Left renal cortex interstitium (tissue), 4 donors: ENCODE data around the gene TMEM183A. TPM values are rescaled to one million over a fixed set of nuclear protein-coding genes. Genes with fewer than 3 reads are reported as not detected.
A peak's percentile ranks its signal among the peaks of the same experiment; 100 is the strongest.

Experiments
- DNase-seq, 4 donors: peaks; one replicate each; pipeline ENCODE4 v3.0.0-alpha.2; 2013; ENCODE audit warnings: low read depth in 4 of 4, low spot score in 2 of 4, missing footprints in 1 of 4
- polyA plus RNA-seq, 4 donors: library from polyadenylated mRNA; unstranded; fragments of 120-200 nt; gene quantifications; one replicate each; pipeline ENCODE4 v1.2.1, GENCODE V29; 2013; ENCODE audit not compliant: insufficient read length in 4 of 4

Gene TMEM183A, protein sequence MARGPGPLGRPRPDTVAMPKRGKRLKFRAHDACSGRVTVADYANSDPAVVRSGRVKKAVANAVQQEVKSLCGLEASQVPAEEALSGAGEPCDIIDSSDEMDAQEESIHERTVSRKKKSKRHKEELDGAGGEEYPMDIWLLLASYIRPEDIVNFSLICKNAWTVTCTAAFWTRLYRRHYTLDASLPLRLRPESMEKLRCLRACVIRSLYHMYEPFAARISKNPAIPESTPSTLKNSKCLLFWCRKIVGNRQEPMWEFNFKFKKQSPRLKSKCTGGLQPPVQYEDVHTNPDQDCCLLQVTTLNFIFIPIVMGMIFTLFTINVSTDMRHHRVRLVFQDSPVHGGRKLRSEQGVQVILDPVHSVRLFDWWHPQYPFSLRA
- polyA plus RNA-seq: 10 to 100 TPM; 68.3 to 82.8 (median 74.7) TPM

DNA sequence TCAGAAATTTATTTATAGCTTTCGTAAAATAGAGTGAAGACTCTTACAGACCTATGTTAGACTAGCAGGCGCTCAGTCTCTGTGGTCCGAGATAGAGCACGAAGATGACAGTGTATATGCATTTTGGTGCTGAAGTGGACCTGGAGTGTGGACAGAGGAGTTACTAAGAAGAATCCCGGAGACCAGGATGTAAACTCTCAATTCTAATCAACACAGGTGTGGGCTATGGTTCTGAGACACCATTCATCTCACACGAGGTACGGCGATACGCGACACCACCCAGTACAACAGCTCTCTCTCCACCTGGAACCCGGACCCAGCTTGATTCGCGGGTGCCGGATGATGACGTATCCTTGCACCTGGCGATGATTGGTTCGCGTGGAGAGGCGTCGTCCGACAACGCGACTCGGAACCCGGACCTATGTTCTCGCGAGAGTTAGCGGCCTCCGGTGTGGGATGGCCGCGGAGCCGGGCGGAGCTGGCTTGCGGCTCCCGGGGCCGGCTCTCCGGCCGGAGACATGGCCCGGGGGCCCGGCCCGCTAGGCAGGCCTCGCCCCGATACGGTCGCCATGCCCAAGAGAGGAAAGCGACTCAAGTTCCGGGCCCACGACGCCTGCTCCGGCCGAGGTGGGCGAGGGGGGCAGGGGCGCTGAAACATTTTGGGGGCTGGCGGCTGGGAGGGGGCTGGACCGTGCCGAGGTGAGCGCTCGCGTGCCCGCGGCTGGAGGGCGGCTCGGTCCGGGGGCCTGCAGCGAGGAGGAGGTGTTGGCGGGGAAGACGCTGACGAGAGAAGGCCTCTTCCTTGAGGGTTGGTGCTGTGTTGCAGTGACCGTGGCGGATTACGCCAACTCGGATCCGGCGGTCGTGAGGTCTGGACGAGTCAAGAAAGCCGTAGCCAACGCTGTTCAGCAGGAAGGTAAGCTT, at the start of gene TMEM183A:
TMEM183A (plus strand) TSS at position 427 of the 924 bp plus-strand sequence; CDS start at position 519, 92 bp downstream.
- peak; percentile 92 to 97 (median 94) for DNase-seq

DNA sequence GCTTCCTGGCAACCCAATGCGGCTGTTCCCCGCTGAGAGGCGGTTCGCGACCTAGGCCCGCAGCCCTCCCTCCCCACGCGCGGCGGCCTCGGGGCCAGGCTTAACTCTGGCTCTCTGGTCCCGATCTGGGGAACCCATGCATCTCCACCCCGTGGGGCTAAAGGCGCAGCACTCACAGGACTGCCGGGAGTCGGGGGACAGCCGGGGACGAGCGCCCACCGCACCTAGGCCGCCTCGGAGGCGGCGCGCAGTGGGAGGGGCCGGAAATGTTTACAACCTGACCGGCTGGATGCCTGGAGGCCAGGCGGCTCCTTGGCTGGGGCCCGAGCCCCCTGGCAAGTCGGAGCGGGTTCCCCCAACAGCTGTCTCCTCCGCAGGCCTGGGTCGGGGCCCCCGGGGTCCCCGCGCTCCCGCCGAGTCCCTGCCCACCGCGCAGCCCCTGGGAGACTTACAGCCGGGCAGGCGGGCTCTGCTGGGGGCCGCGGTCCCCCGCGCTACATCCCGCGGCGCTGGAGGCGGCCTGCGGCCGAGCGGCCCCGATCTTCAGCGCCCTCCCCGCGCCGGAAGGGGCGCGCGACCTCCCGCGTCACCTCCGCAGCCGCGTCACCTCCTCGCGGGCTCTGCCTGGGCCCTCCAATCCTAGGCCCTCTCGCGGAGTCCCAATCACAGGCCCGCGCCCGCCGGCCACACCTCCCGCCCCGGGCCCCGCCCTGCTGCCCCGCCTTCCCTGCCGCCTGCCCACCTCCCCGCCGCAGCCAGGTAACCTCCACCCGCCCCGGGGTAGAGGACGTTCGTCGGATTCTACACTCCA, 49.2 kb upstream of the TMEM183A start, which contains the start of gene ADIPOR1:
ADIPOR1 (minus strand) TSS at position 580 of the 811 bp plus-strand sequence. CDS start 7,242 bp downstream, outside the sequence.
- DNase-seq: peak in 3 of 4 donors; percentile 64 to 70 (median 68)

DNA sequence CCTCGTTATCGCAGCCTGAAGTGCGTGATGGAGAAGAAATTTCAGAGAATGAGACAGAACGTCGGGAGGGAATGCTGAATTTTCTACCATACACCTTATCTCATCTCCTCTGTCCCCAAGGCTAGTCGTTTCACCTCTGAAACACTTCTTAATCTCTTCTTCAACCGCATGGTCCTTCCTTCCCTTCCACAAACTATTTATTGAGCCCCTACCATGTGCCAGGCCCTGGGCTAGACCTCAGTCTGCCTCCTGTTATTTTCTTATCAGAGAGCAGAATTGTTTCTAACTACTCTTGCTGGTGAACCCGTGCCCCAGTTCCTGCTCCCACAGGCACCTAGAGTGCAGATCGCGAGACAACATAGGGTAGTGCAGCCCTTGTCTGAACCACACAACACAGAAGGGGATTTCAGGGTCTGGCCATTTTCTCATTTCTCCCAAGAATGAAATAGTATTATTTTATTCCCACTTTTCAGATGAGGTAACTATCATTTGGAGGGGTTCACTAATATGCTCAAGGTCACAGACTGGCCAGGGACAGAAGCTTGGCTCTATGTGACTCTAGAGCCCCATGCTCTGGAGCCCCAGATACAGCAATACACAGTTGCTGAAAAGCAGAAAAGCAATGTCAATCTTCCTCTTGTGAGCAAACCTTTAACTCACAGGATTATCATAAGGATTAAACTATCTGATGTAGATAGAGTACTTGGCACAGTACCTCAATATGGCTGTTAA, 48.5 kb upstream of the TMEM183A start:
- DNase-seq: no peak

DNA sequence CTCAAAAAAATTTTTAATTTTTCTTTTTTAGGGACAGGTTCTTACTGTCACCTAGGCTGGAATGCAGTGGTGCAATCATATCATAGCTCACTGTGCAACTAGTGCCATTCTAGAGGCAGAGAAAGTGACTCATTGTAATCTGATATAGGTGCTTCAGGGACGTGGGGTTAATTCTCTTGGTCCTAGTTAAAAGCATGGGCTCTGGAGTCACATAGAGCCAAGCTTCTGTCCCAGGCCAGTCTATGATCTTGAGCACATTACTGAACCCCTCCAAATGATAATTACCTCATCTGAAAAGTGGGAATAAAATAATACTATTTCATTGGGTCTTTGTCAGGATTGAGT, 47.9 kb upstream of the TMEM183A start:
- no peak for DNase-seq

DNA sequence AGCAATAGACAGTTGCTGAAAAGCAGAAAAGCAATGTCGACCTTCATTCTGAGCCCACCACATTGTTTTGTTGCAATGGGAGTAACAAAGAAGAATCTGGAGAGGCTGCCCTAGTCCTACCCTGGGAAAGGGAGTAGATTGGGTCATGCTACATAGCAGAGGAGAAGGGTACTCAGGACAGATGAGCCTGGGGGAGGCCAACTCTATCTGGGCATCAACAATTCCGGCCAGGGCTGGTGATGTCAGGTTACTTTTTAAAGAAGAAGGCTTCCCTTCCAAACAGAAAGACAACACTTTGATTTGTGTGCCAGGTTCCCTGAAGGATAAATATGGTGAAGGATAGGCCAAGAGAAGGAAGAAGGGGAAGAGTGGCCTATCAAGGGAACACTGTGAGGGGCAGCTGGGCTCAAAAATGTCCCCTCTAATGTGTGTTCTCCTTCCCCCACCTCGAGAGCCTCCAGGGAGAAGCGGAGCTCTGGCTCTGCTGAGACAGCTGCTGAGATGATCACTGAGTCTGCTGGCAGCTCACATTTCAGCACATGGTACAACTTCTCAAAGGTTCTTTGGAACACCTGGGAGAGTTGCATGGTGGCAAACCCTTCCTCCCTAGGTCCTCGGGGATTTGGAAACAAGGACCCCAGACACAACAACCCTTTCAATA, 45.8 kb upstream of the TMEM183A start:
- DNase-seq: no peak

DNA sequence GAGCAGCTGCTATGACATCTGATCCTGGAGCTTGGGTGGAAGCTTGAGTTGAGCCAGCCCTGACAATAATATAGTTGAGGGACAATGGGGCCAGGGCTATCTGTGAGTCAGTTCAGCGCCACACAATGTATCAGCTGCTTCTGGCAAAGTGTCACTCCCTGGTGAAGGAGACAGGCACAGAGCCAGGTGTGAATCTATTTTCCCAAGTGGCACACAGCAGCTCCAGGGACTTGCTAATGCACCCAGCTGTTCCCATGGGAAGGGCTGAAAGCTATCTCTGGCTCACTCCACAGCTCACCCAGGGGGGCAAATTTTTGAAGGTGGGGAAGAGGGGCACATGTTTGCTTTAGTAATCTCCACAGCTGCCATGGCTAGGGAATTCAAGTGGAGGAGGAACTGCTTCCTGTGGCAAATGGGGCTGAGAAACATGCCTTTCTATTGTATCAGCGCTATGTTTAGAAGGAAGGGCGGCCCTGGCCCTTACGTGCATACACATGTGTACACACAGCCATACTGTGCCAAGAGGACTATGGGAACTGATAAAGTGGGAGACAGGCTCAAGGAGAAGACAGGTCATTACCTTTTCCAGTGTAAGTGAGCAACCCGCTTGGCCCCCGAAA, 42.3 kb upstream of the TMEM183A start:
- DNase-seq: no peak

DNA sequence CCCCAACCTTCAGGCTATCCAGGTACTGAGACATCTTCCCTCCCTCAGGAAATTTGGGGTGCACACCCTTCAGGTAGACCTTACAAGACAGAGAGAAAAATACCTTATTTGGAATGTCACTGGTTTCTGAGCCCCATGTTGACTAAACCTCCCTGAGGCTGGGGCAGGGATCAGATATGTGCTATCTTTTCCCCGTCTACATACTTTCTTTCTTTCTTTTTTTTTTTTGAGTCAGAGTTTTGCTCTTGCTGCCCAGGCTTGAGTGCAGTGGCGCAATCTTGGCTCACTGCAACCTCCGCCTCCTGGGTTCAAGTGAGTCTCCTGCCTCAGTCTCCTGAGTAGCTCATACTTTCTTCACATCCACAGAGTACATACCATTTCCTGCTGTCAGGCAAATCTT, 41.8 kb upstream of the TMEM183A start:
- DNase-seq: no peak

DNA sequence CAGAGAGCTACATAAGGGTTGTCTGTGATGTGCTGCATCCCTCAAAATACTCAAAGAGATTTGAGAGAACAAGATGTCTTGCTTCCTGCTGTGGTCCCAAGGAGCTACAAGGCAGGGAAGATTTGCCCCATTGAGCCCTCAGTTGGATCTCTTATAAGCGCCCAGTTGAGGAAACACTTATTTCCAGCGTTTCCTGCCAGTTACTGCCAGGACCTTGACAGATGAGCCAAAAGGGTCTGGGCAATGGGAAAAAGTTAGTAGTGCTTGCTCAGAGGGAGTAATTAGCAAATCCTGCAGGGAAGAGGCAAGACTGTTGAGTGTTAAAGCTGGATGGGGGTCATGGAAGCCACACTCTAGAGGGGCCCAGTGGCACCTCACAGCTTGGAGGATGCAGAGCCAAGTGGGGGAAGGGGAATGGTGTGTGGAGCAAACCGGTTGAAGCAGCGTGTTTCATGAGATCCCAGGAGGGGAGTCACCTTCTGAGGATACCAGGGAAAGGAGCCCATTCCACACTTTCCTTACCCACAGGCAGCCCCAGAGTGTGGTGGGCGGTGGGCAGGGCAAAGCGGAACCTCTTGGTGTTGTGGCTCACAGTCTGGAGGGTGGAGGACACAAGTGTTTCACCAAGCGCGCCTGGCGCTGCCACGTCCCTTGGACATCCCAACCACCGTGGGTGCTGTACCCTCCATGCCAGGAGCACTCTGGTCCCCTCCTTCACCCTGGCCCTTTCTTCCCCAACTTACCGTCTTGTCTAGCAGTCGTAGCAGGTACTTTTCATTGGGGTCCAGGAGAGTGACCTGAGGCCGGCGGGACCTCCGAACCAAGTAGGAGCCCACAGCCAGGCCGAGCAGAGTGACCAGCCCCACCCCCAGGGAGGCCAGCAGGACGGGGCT, 40.9 kb upstream of the TMEM183A start:
- no peak for DNase-seq

DNA sequence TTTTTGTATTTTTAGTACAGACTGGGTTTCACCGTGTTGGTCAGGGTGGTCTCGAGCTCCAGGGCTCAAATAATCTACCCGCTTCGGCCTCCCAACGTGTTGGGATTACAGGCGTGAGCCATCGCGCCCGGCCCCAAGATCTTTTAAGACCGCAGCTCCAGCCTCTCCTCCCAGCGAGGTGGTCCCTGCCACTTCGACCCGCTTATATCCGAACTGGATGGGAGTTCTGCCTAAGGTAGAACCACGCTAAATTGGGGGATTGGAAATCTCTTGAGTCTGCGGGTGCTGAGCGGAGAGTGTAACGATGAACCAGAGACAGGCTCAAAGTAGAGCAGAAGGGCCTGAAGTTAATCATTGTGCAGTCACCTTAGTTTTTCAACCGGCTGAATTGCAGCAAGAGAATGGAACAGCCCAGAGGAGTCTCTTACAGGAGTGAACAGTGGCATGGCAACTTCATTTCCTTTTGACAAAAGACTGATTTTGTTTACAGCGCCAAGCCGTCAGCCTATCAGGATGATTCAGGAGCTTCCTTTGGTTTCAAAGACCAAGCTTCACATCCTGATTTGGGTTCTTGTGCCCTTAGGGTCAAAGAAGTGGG, 39.4 kb upstream of the TMEM183A start:
- no peak for DNase-seq

DNA sequence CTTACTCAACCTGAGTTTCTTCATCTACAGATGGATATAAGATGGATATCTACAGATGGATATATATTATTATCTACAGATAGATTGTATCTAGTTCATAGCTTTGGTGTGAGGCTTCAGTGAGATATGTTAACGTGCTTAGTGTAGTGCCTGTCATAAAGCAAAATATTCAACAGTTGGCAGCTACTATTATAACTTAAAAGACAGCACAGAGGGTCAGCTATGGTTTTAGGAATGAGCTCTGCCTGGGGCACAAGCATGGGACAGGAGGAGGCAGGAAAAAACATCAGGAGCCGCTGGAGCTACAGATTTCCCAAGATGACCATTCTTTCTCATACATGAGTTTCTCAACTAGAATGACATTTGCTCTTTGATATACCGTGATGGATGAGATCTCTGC, 38.8 kb upstream of the TMEM183A start:
- DNase-seq: no peak

DNA sequence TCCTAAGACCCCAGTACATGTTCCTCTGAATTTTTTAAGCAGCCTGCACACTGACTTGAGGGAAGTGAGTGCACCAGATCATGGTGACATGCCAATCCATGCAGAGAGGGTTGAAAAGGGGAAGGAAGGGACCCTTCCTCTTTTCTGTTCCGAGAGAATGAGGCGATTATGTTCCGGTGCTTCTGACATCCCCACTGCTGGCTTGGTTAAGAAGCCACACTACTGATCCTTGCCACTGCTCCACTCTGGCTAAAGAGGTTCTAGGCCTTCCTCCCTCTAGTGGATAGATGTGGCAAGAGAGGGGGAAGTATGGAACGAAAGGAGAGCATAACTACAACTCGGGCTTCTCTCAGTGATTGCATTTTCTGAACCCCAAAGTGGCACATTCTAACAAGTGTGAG, 38.3 kb upstream of the TMEM183A start:
- no peak for DNase-seq

DNA sequence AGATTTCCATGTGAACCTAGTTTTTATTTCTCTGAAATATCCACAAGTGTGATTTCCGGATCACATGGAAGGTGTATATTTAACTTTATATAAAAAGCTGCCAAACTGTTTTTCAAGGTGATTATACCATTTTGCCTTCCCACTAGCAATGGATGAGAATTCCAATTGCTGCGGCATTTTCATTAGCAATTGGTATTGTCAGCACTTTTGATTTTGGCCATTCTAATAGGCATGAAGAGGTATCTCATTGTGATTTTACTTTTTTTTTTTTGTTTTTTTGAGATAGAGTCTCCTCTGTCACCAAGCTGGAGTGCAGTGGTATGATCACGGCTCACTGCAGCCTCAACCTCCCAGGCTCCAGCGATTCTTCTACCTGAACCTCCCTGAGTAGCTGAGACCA, 35.1 kb upstream of the TMEM183A start:
- DNase-seq: no peak

DNA sequence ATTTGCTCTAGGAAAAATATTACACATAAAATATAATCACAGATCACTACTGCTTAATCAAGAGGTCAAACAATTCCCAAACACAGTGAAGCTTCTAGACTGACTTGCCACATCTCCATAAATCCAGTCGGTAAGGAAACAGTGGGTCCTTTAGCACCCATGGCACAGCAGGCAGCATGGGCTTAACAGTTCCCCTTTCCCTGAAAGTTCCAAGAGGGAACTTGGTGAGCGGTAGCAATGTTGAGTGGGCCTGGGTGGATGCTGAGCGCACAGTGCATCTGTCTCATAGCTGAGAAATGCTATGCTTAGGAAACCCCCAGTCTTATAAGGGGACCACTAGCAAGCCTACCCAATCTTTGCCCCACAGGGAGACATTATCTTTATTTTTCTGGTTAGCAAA, 32.3 kb upstream of the TMEM183A start:
- DNase-seq: no peak

DNA sequence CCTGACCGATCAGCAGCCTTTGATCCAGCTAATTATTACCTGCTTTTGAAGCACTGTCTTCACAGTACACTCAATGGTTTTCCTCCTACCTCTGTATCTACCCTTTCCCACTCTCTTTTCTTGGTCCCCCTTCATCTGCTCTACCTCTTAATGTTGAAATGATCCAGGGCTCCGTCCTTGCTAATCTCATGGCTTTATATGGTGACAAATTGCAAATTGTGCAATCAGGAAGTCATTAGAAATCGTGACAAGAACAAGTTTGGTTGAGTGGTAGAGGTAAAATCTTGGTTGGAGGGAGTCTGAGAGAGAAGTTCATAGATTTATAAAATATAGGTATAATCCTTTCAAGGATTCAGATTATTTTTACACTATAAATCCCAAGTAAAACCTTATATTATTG, 30.5 kb upstream of the TMEM183A start:
- no peak for DNase-seq

DNA sequence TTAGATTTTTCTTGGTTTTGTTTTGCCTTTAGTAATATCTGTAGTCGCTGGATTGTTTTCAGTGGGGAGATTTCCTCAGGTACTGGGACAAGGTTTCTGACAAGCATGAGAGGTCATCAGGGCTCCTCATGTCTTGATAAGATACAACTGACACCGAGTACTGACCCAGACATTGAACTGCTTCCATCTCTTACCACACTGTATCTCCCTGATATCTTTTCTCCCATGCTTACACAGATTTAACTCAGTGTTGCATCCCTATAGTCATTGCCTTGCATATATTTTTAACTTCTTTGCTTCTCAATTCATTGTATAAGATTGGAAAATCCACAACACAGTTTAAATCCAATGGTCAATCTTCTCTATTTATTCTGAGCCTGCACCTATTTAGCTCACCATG, 27.7 kb upstream of the TMEM183A start:
- no peak for DNase-seq

DNA sequence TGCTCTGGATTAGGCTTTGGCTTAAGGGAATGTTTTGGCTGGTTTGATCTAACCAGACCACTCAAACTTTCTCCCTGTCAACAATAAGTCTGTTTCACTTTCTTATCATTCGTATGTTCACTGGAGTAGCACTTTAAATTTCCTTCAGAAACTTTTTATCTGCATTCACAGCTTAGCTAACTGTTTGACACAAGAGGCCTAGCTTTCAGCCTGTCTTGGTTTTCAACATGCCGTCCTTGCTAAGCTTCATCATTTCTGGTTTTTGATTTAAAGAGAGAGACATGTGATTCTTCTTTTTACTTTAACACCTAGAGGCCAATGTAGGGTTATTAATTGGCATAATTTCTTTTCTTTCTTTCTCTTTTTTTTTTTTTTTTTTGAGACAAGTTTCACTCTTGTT, 25.2 kb upstream of the TMEM183A start:
- no peak for DNase-seq

DNA sequence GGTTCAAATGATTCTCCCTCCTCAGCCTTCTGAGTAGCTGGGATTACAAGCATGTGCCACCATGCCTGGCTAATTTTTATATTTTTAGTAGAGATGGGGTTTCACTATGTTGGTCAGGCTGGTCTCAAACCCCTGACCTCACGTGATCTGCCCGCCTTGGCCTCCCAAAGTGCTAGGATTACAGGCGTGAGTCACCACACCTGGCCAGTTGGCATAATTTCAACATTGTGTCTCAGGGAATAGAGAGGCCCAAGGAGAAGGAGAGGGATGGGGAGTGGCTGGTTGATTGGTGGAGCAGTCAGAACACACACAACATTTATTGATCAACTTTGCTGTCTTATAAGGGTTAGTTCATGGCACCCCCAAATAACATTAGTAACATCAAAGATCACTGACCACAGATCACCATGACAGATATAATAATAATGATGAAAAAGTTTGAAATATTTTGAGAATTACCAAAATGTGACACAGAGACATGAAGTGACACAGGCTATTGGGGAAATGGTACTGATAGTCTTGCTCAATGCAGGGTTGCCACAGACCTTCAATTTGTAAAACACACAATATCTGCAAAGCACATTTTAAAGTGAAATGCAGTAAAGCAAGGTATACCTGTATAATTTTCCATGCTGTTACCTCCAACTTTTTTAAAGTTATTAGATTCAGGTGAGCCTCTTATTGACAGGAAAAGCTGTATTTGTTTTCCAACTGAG, 24.3 kb upstream of the TMEM183A start:
- no peak for DNase-seq
